GM21786 (cell line): Measurements from ENCODE around the gene WWTR1.
A peak's percentile ranks its signal among the peaks of the same experiment; 100 is the strongest.

Experiments
- ATAC-seq: cut with Tn5 transposase; IDR thresholded peaks from one replicate; pipeline ENCODE4 v1.9.1; 2021; ENCODE audit not compliant: unreplicated experiment

Gene WWTR1

GRCh38 chr3:149657926-149658743 lies at the start of gene WWTR1:
Gene WWTR1 (minus strand): TSS chr3:149658025. CDS start chr3:149657306, 719 bp downstream.
- peak; percentile 74 for ATAC-seq

- no peak for ATAC-seq
Observed at GRCh38 chr3:149706905-149707304, 49.1 kb upstream of the WWTR1 start.

GRCh38 chr3:149705416-149705815 lies 47.6 kb upstream of the WWTR1 start:
- ATAC-seq: no peak

GRCh38 chr3:149703466-149703865 lies 45.6 kb upstream of the WWTR1 start:
- no peak for ATAC-seq

GRCh38 chr3:149702691-149703441 lies 45.0 kb upstream of the WWTR1 start:
- ATAC-seq: no peak

GRCh38 chr3:149701977-149702350 lies 44.1 kb upstream of the WWTR1 start:
- ATAC-seq: peak; percentile 36

- peak; percentile 42 for ATAC-seq
Observed at GRCh38 chr3:149701206-149701976, 43.6 kb upstream of the WWTR1 start.

GRCh38 chr3:149688122-149688757 lies 30.4 kb upstream of the WWTR1 start:
- no peak for ATAC-seq

GRCh38 chr3:149686996-149687395 lies 29.2 kb upstream of the WWTR1 start:
- no peak for ATAC-seq

GRCh38 chr3:149678351-149678950 lies 20.6 kb upstream of the WWTR1 start:
- ATAC-seq: no peak

- no peak for ATAC-seq
Observed at GRCh38 chr3:149673393-149673792, 15.6 kb upstream of the WWTR1 start.

- ATAC-seq: peak; percentile 75
Observed at GRCh38 chr3:149670742-149671492, 13.1 kb upstream of the WWTR1 start.

- ATAC-seq: no peak
Observed at GRCh38 chr3:149667576-149667975, 9.8 kb upstream of the WWTR1 start.

- ATAC-seq: no peak
Observed at GRCh38 chr3:149663966-149664365, 6.1 kb upstream of the WWTR1 start.

- no peak for ATAC-seq
Observed at GRCh38 chr3:149662240-149662887, 4.5 kb upstream of the WWTR1 start.

GRCh38 chr3:149660462-149660861 lies 2.6 kb upstream of the WWTR1 start:
- ATAC-seq: no peak

GRCh38 chr3:149658744-149659497 lies 1.1 kb upstream of the WWTR1 start:
- ATAC-seq: peak; percentile 3

- no peak for ATAC-seq
Observed at GRCh38 chr3:149657321-149657925, 402 bp downstream of the WWTR1 start.
